ENCODE results near the gene MYOF.

The MYOF gene

GRCh38 chr10:93482145-93482834, at the start of gene MYOF:
Gene MYOF, minus strand, starts transcription at chr10:93482334. Its CDS starts 140 bp downstream, at chr10:93482194.
- peak; percentile 77 for DNase-seq

DNA sequence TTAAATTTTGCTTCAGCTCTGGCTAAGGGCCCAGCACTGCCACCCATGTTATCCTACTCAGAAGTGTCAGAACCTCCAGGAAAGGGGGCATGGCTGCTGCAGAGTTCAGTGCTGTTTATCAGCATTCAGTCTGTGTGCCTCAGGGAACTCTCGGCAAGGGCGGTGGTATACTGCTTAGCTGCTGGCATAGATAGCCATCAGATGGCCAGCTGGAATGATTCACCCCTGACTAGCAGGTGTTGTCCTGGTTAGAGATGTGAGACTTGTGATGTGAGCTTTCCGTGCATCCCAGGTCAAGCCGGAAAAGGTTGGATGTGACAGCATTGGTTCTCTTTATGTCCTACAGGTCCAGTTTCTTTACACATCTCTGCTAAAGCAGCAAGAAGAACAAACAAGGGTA, 36.4 kb upstream of the MYOF start:
- no peak for DNase-seq

GRCh38 chr10:93516006-93516380, 33.9 kb upstream of the MYOF start:
- DNase-seq = no peak

GRCh38 chr10:93515071-93516005, 33.2 kb upstream of the MYOF start:
- DNase-seq = no peak

DNA sequence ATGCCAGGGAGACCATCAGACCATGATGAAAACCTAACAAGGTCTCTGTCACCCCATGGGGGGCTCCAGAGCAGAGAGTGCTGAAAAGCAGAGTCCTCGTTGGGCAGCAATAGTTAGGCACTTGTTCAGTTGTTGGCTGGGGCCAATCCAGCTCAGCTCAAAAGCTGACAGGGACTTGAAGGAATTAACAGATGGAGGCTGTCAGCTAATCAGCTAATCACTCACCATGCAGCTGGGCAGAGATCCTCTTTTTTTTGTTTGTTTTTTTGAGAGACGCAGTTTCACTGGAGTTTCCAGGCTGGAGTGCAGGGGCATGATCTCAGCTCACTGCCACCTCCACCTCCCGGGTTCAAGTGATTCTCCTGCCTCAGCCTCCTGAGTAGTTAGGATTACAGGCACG, 32.4 kb upstream of the MYOF start:
- DNase-seq = no peak

DNA sequence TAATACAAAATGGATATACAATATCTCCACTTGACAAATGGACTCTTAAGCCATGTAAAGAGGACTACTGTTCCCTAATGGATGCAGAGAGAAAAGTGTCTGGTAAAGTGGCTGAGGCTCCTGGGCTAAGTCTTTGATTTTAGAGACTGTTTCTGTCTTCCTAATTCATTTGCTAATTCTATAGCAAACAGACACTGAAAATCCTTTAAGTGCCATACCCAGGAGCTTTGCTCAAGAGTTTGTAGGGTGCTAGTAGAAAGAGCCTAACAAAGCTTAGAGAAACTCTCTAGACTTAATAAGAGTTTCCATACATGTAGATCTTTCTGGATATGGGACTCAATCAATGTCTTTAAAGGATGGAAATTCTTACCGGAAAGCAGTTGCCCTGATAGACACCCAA, 31.0 kb upstream of the MYOF start:
- DNase-seq = no peak

- no peak for DNase-seq
These were observed 30.4 kb upstream of the MYOF start for GRCh38 chr10:93512565-93512964.

DNA sequence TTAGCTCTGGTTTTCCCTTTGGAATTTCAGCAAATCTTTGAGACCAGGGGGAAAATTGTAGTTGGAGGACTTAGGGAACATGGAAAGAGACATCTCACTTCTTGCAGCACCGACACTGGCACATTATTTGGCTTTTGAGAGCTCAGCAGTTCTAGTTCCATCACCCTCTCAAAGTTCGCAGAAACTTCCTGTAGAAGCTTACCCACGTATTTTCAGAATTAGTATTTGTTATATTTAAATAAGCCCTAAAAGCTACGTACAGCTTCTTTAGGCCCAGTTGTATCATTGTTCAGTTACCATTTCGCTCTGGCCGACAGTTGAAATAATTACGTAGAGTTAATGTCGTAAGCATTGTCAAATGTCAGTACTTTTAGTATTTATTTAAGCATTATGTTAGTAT, 27.7 kb upstream of the MYOF start:
- DNase-seq = no peak

- no peak for DNase-seq
These were observed 22.9 kb upstream of the MYOF start for GRCh38 chr10:93505075-93505474.

DNA sequence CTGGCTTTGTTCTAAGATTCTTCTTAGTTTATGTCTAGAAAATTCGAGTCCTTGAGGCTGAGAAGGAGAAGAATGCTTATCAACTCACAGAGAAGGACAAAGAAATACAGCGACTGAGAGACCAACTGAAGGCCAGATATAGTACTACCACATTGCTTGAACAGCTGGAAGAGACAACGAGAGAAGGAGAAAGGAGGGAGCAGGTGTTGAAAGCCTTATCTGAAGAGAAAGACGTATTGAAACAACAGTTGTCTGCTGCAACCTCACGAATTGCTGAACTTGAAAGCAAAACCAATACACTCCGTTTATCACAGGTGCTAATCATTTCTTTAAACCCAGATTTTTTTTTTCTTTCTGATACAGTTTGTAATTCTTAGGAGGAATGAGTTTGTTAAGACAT, 20.9 kb upstream of the MYOF start:
- peak; percentile 23 for DNase-seq

DNA sequence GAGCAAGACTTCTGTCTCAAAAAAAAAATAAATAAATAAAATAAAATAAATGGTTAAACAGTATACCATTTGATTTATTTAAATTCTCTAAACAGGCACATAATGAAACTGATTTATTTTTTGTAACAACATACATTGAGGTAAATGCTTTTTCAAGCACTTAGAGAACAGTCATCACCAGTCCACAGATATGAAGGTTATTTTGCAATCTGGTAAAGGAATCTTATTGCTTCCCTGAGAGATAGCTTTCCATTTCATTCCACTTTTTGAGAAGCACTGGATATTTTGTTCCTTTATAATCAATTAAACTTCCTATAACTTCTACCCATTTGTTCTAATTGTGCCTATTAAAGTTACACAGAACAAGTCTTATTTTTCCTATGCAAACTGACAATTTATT, 19.5 kb upstream of the MYOF start:
- no peak for DNase-seq

- DNase-seq = no peak
These were observed 16.0 kb upstream of the MYOF start for GRCh38 chr10:93498166-93498565.

DNA sequence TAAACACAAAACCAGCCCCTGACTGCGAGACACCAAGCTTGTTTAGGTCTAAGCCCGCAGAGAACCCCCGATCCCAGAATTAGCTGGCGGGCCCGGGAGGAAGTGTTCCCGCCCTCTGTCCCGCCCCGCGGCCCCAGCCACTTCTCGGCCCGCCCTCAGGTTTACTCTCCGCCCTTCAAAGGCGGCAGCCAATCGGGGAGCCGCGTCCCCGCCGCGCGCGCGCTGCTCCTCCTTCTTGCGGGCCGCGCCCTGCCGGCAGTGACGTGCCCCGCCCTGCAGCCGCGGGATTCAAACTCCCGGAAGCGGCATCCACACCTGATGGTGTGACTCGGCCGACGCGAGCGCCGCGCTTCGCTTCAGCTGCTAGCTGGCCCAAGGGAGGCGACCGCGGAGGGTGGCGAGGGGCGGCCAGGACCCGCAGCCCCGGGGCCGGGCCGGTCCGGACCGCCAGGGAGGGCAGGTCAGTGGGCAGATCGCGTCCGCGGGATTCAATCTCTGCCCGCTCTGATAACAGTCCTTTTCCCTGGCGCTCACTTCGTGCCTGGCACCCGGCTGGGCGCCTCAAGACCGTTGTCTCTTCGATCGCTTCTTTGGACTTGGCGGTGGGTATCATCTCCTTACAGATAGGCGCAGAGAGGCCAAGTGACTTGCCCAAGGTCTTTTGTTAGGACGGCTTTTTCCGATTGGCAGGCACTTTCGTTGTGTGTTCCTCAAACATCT, 14.3 kb upstream of the MYOF start, which contains the start of gene CEP55:
TSS of gene CEP55 (plus strand) at position 291 of the 720 bp plus-strand sequence. CDS start 3,440 bp downstream, outside the sequence.
- peak; percentile 95 for DNase-seq

GRCh38 chr10:93495654-93496321, 13.7 kb upstream of the MYOF start:
- no peak for DNase-seq

DNA sequence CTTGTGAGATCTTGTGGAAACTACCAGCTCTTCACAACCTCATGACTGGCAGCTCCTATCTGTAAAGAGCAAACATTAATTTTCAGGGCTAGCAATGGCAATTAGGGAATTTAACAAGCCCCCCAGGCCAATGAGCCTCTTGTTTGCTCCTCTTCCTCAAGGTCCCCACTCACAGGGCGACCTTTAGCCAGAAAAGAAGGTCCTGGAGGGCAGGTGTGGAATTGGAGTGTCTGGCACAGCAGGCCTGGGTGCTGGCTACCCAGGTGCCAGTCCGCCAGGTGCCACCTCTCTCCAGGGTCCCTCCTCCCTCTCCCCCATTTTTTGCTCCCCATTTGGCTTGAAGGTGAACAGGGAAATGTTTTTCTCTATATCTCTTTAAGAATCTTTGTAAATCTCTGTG, 12.4 kb upstream of the MYOF start:
- DNase-seq = no peak

DNA sequence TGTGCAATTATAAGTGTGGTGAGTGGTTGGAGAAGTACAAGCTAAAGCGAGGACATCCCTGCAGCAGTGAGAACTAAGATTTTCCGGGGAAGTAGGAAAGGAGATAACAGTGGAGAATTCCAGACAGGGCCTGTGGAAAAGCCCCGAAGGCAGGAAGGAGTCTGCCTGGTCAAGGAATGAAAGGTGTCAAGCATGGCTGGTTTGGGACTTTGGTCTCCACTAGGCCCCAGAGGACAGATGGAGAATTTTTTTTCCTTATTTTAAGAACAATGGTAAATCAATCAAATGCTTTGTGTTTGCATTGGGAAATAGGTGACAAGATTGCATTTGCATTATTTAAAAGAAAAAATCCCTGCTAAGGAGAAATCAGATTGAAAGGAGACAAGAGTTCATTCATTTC, 11.0 kb upstream of the MYOF start:
- DNase-seq = no peak

DNA sequence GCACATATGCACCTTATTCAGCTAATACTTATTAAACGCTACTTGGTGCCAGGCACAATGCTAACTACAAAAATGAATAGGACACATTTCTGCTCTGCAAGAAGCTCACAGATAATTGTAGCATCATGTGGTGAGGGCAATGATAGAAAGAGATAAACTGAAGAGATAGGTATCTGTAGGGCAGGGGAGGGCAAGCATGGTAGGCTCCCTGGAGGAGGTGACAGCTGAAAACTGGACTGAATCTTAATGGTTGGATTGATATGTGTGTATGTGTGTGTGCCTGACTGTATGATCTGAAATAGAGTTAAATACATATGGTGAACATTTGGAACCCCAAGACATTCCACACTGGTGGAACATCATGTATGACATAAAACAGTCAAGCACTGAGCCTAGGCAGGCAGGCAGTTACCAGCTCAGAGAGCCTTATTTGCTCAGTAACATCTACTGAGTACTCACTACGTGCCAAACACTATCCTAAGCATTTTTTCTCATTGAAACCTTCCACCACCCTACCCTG, 9.5 kb upstream of the MYOF start:
- DNase-seq = no peak

DNA sequence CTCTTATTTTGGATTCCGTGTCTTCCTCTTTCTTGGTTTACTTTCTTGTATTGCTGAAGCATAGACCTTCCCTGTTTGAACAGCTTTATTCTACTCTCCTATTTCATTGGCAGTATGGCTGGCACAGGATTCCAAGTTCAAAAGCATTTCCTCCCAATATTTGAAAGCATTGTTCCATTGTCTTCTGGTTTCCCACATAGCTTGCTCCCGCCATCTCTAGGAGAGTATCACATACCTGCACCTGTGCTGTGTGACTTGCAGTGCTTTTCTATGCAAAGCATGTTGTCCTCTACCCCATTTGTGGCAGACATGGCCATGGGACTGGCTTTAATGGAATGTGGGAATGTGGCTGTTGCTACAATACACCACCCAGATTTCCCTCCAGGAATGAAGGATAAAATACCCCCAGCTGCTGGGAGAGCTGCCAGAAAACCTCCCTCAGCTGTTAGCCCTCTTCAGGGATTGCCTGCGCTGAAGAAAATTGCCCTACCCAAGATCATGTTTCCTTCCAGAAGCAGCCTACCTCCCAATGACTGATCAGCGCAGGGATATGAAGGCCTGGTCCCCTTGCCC, 6.9 kb upstream of the MYOF start:
- no peak for DNase-seq

DNA sequence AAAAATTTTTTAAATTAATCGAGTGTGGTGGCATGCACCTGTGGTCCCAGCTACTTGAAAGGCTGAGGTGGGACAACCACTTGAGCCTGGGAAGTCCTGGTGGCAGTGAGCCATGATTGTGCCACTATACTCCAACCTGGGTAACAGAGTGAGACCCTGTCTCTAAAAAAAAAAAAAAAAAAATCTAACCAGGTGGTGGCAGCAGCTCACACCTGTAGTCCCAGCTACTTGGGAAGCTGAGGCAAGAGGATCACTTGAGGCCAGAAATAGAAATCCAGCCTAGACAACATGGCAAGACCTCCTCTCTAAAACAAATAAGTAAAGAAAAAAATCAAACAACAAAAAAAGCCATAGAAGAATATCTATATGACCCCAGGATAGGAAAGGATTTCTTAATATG, 3.6 kb upstream of the MYOF start:
- no peak for DNase-seq

GRCh38 chr10:93481637-93482144, 443 bp downstream of the MYOF start:
- DNase-seq = no peak

GRCh38 chr10:93478873-93479272, 3.3 kb downstream of the MYOF start:
- no peak for DNase-seq

- no peak for DNase-seq
These were observed 5.4 kb downstream of the MYOF start for GRCh38 chr10:93476756-93477155.
